Body of pancreas (tissue), 4 donors: ENCODE results near the gene DGLUCY.

Experiments
- POLR2A ChIP-seq, 3 donors: fragments of 450-650 bp; IDR thresholded peaks; one replicate each; pipeline ENCODE4 v1.6.1; 2016; ENCODE audit warnings: antibody characterized with exemption in 3 of 3, mild to moderate bottlenecking in 2 of 3
- TF ChIP-seq, protein P1 (sequence below), 7 experiments: fragments of 450-650 bp in 4 of 7; fragments of 200-600 bp in 3 of 7; sonication (generic) in 3 of 7; IDR thresholded peaks; one replicate each; pipeline ENCODE4 v1.5.1; 2016 to 2019; ENCODE audit warnings: antibody characterized with exemption in 7 of 7

DNA sequence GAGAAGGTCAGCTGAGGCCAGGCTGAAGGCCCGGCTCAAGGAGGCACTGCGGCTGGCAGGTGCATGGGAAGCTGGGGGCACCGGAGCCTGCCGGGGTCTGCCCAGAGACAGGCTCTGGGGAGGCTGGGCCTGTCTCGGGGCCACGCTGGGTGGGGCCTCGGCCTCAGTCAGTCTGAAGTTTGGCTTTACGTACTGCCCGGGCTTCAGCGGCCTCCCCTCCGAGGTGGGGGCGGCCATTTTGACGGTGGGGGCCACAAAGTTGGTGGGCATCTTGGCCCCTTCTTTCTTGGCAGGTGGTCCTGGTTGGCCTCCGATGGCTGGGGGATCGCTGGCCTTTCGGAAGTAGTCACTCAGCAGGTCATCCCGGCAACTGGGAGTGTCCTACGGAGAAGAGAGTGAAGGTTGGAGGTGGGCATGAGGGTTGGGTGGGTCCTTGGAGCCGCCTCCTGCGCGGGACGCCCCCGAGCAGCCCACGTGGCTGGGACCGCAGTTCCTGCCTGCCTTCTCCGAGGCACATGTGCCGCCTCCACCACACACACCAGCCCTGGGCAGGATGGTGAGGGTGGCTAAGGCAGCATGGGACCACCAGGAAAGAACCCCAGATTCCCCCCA, 159.5 kb downstream of the DGLUCY start:
- TF ChIP-seq, protein P1, sequence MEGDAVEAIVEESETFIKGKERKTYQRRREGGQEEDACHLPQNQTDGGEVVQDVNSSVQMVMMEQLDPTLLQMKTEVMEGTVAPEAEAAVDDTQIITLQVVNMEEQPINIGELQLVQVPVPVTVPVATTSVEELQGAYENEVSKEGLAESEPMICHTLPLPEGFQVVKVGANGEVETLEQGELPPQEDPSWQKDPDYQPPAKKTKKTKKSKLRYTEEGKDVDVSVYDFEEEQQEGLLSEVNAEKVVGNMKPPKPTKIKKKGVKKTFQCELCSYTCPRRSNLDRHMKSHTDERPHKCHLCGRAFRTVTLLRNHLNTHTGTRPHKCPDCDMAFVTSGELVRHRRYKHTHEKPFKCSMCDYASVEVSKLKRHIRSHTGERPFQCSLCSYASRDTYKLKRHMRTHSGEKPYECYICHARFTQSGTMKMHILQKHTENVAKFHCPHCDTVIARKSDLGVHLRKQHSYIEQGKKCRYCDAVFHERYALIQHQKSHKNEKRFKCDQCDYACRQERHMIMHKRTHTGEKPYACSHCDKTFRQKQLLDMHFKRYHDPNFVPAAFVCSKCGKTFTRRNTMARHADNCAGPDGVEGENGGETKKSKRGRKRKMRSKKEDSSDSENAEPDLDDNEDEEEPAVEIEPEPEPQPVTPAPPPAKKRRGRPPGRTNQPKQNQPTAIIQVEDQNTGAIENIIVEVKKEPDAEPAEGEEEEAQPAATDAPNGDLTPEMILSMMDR (IDR thresholded peaks at IDR 0.05), result no peak
- TF ChIP-seq POLR2A (IDR thresholded peaks at IDR 0.05), result no peak
